Measurements from ENCODE around the gene PLAU.
"Not testable (repeated sequence)": the region's sequence is repeated elsewhere in the genome, so short reads cannot be mapped to it uniquely, and the experiment has no call there.

Gene PLAU

DNA sequence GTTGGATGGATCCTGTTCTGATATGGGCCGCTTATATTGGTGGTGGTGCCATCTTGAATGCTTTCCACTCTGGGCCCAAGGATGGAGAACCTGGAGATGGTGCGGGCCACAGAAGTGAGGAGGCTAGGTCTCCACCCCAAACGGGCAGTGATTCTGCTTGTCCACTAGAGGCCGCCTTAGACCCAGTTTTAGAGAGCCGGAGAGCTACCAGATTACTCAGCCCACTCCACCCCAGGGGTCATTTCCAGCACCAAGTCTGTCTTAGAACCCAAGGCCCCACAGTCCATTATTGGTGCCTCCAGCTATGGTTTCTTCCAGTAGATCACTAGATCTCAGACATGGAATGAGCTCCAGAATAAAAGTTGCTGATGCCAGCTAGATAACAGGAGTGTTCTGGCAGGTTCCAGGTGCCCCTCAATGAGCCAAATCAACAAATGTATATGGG, 24.8 kb upstream of the PLAU start:
- no peak for TF ChIP-seq GATA1 (IDR thresholded peaks at IDR 0.05; ENCODE audit: low read depth, low read length)
- TF ChIP-seq POLR2A (IDR thresholded peaks at IDR 0.05; ENCODE audit: low read length), result no peak
- DNase-seq, result peak; percentile 76 to 85

DNA sequence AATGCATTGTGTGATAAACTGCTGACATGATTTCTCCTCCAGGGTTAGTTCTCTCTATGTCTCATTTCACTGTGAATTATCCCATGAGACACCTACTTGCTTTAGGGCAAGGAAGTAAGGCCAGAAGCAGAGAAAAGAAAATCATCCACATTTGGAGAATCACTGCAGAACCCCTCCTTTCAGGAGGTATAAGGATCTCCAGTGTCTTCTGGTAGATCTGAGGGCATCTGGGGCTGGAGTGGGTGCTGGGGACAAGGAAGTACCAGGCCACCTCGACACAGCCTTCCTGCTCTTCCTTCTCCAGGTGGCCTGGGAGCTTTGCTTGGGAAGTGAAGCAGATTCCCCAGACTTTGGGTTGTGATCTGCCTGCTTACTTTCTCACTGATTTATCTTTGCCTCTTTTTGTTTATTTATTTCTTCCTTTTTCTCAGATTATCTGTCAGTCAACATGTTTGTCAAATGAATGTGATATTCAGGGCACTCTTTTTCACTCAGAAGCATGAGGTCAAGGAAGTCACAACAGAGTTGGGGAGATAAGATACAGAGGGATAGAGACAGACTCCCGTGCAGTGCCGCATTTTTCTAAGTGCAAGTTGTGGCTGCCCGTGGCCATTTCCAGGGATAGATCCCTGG, 24.2 kb upstream of the PLAU start:
- TF ChIP-seq GATA1 (IDR thresholded peaks at IDR 0.05; ENCODE audit: low read depth, low read length) (no peak), POLR2A (IDR thresholded peaks at IDR 0.05; ENCODE audit: low read length) (no peak)
- DNase-seq, result no peak

DNA sequence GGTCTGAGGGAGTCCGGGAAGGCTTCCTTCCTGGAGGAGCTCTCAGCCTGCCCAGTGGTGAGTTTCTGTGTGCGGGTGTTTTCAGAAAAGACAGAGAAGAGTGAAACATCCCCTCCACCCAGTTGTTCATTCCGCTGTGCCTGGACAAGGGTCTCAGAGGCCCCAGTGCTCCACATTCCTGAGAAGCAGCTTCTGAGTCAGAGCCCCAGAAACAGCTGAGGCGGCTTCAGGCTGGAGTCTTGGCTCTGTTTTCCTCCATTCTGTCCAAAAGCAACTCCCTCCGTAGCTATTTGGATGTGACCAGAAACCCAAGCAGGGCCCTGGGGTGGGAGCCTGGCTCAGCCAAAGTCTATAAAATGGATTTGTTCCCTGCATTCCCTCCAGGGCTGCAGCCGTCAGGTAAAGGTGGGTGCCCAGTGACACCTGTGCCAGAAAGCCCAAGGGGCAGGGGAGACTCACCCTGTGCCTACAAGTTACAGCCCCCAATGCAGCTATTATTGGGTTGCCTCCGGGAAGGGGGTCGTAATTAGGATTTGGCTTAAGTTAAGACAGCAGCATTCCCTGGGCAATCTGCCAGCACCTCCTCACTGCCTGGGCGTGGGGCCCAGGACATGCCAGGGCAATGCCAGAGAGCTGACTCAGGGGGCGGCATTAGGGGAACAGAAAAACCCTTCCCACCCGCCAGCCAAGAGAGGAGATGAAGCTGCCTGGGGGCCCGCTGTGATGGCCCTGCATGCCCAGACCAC, 23.5 kb upstream of the PLAU start:
- DNase-seq, result peak in 1 of 2 experiments; percentile 22
- TF ChIP-seq GATA1 (IDR thresholded peaks at IDR 0.05; ENCODE audit: low read depth, low read length) (no peak), POLR2A (IDR thresholded peaks at IDR 0.05; ENCODE audit: low read length) (no peak)

DNA sequence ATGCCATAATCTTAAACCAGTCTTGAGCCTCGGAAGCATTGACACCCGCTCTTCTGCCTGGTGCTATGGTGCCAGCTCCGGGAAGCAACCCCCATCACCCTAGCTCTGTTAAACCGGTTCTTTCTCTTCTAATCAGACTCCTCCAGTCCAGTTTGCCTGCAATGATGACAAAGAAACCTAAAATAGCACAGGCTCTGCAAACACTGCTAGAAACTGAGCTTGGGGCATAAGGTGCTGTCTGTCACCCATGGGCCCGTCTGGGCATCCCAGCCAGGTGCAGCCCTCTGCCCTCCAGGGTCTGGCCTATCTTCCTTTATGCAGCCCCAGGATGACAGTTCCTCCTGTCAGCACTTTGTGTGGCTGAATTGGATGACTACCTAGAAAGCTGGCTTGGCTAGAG, 22.4 kb upstream of the PLAU start:
- no peak for DNase-seq
- TF ChIP-seq POLR2A (IDR thresholded peaks at IDR 0.05; ENCODE audit: low read length), result no peak
- TF ChIP-seq GATA1 (IDR thresholded peaks at IDR 0.05; ENCODE audit: low read depth, low read length), result no peak

DNA sequence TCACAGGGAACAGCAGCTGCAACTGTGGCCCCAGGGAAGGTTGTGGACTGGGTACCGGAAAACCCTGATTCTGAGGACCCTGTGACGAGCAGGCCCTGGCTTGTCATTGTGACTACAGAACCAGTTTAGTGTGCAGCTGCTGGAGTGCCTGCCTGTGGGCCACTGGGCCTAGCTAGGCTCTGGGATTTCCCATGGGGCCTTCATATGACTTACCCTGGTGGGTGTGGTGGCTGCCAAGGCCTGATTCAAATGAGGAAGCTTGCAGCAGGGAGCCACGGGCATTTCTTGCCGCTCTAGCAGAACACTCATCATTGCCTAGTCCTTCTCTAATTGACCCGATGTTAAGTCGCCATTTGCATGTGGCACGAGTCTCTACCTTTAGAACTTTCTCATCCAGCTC, 21.9 kb upstream of the PLAU start:
- no peak for DNase-seq
- TF ChIP-seq GATA1 (IDR thresholded peaks at IDR 0.05; ENCODE audit: low read depth, low read length), result no peak

DNA sequence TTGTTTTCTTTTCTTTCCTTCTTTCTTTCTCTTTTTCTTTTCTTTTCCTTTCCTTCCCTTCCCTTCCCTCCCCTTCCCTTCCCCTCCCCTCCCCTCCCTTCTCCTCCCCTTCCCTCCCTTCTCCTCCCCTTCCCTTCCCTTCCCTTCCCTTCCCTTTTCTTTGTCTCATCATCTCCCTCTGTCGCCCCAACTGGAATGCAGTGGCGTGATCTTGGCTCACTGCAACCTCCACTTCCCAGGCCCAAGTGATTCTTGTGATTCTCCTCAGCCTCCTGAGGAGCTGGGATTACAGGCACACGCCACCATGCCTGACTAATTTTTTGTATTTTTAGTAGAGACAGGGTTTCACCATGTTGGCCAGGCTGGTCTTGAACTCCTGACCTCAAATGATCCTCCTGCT, 21.5 kb upstream of the PLAU start:
- not testable (repeated sequence) for DNase-seq

DNA sequence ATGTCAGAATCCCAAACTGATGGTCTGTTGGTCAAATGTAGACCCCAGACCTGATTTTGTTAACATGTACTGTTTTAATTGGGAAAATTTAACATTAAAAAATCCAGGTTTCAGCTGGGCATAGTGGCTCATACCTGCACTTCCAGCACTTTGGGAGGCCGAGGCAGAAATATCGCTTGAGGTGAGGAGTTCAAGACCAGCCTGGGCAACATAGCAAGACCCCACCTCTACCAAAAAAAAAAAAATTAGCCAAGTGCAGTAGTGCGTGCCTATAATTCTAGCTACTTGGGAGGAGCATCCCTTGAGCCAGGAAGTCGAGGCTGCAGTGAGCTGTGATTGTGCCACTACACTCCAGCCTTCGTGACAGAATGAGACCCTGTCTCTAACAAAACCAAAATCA, 20.7 kb upstream of the PLAU start:
- TF ChIP-seq GATA1 (IDR thresholded peaks at IDR 0.05; ENCODE audit: low read depth, low read length), result no peak
- no peak for TF ChIP-seq POLR2A (IDR thresholded peaks at IDR 0.05; ENCODE audit: low read length)
- no peak for DNase-seq

DNA sequence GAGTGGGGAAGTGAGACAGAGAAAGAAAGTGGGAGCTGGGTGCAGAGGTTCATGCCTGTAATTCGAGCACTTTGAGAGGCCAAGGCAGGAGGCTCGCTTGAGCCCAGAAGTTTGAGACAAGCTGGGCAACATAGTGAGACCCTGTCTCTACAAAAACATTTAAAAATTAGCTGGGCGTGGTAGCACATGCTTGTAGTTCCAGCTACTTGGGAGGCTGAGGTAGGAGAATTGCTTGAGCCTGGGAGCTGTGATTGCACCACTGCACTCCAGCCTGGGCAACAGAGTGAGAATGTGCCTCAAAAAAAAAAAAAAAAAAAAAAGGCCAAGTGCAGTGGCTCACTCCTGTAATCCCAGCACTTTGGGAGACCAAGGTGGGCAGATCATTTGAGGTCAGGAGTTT, 20.1 kb upstream of the PLAU start:
- not testable (repeated sequence) for DNase-seq

DNA sequence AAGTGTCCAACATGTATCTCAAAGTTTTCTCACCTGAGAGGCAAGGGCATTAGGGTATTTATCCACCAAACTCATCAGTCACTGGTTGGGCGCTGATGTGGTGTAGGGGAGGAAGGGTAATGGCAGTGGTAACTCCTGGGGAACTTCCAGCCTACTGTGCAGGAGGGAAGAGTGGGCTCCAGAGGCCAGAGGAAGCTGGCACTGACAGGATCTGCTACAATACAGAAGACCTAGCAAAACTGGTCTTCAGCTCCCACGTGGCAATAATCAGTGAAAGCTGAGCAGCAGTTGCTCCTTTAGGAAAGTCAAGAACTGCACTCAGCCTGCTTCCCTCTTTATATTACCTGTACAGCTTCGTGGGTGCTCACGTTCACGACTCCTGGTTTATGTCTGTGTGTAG, 19.4 kb upstream of the PLAU start:
- no peak for TF ChIP-seq POLR2A (IDR thresholded peaks at IDR 0.05; ENCODE audit: low read length)
- no peak for TF ChIP-seq GATA1 (IDR thresholded peaks at IDR 0.05; ENCODE audit: low read depth, low read length)
- no peak for DNase-seq

DNA sequence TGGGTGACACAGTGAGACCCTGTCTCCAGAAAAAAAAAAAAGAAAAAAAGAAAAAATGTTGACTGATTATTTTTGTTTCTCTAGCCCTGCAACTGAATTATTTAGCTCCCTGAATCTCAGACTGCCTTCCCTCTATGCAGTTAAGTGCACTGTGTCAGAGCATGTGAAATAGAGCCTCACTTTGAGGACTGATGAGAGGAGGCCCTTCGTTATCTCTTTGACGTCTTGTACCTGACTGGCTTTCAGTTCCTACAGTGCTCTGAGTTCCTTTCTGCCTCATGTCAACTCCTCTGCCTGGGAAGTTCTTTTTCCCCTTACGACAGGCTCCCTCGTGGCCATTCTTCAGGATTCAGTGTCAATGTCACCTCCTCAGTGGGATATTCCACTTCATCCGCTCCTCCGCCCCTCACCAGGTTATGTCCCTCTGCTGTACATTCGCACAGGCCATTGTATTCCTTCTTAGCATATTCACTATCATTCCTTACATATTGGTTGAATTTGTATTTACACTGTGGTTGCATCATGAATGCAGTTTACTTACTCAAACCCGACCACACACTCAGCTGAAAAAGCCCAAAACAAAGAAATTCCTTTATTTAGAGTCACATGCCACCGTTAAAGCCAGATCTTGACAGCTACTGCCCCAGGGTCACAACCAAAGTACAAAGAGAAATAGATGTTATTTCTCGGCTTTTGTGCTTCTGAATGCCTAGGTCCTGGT, 18.5 kb upstream of the PLAU start:
- DNase-seq, result no peak
- TF ChIP-seq POLR2A (IDR thresholded peaks at IDR 0.05; ENCODE audit: low read length) (no peak), GATA1 (IDR thresholded peaks at IDR 0.05; ENCODE audit: low read depth, low read length) (no peak)

DNA sequence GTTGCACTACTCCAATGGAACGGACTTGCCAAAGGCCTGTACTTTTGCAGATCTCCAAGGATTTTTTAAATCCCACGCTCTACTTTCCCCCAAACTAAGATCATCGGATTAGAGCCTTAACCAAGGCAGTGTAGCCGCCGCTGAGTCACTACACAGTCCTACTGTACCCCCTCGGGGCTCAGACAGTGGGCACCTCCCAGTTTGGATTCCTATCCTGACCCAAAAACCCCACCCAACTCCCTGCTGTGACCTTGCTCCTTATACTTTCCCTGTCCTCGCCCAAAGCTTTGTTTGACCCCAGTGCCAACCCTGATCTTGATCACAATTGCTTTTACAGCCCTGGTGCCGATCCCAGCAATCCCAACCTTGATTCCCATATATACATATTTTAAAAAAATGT, 17.5 kb upstream of the PLAU start:
- TF ChIP-seq GATA1 (IDR thresholded peaks at IDR 0.05; ENCODE audit: low read depth, low read length) (no peak), POLR2A (IDR thresholded peaks at IDR 0.05; ENCODE audit: low read length) (no peak)
- DNase-seq, result no peak

DNA sequence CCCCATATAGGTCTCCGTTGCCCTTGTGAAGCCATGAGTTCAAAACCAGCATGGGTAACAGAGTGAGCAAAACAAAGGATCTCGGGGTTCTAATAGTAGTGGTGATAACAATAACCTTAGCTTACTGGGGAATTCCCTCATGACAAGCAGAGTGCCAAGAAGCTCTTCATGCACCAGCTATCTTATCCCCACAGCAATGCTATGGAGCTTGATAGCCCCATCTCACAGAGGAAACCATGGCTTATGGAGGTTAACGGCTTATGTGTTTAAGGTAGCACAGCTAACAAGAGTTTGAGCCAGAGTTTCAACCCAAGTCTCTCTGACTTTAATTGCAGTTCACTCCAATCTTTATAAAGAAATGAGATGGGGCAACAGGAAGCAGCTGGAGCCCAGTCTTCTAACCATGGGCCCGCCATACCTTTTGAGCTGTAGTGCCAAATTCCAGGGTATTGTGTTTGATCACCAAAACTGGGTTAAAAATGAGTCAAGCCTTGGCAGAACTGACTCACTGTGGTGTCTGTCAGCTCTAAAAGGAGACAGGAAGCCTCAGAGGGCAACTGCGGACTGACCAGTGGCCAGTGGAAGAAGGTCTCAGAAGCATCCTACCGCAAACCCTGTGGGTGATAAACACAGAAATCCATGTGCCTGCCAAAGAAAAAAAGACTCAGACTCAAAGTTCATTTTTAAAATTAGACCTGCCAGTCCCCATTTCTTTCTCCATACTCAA, 16.5 kb upstream of the PLAU start:
- peak; percentile 41 to 73 for DNase-seq
- TF ChIP-seq POLR2A (IDR thresholded peaks at IDR 0.05; ENCODE audit: low read length) (no peak), GATA1 (IDR thresholded peaks at IDR 0.05; ENCODE audit: low read depth, low read length) (no peak)

DNA sequence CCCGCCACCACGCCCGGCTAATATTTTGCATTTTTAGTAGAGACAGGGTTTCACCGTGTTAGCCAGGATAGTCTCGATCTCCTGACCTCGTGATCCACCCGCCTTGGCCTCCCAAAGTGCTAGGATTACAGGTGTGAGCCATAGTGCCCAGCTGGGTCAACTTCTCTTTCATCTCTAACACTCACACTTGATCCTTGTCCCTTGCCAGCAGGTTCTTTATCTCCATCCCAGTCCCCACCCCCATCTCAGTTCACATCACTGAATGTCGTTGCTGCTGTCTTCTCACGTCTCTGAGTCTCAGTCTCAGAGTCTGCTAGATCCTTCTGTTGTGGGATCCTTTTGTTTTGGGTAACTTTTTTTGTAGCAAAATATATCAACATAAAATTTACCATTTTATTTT, 15.6 kb upstream of the PLAU start:
- DNase-seq, result not testable (repeated sequence)

DNA sequence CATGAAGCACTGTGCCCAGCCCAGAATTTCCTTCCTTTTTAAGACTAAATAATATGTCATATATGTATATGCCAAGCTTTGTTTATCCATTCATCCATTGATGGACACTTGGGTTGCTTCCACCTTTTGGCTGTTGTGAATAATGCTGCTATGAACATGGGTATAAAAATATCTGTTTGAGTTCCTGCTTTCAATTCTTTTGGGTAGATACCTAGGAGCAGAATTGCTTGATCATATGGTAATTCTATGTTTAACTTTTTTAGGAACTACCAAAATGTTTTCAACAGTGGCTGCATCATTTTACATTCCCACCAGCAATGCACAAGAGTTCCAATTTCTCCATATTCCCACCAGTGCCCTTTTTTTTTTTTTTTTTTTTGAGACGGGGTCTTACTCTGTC, 13.2 kb upstream of the PLAU start:
- no peak for DNase-seq
- no peak for TF ChIP-seq GATA1 (IDR thresholded peaks at IDR 0.05; ENCODE audit: low read depth, low read length)

All from erythroblast (primary cell).